NCI-H2107 treated with DMSO at 0.1 percent for 48 hours (cell line): ENCODE measurements around the gene GNAT2.

Source experiments
- DNase-seq: peaks from one replicate; lab custom pipeline; 2025; ENCODE audit not compliant: unreplicated experiment; lab: John Stamatoyannopoulos, UW

Gene GNAT2

DNA sequence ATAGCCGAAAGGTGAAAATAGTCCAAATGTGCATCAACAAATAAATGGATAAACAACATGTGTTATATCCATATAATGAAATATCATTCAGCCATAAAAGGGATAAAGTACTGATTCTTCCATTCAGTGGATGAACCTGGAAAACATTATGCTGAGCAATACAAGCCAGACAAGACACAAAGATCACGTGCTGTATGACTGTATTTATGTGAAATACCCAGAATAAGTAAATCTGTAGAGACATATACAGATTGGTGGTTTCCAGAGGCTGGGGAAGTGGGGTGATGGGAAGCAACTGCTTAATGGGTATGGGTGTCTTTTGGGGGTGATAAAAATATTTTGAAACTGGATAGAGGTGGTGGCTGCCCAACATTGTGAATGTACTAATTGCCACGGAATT, 23.2 kb upstream of the GNAT2 start:
- DNase-seq: no peak

DNA sequence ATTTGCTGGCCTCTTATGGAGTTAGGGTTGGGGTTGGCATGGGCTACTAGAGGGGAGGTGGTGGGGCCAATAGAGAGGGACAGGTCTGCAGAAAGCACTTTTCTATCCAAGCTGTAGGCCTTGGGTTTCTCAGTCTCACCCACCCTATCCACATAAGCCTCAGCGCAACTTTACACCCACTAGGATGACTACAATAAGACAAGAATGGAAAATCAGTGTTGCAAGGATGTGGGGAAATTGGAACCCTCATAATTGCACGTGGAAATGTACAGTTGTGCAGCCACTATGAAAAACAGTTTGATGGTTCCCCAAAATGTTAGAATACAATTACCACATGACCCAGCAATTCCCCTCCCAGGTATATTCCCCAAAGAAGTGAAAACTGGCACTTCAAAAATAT, 22.4 kb upstream of the GNAT2 start:
- DNase-seq: no peak

DNA sequence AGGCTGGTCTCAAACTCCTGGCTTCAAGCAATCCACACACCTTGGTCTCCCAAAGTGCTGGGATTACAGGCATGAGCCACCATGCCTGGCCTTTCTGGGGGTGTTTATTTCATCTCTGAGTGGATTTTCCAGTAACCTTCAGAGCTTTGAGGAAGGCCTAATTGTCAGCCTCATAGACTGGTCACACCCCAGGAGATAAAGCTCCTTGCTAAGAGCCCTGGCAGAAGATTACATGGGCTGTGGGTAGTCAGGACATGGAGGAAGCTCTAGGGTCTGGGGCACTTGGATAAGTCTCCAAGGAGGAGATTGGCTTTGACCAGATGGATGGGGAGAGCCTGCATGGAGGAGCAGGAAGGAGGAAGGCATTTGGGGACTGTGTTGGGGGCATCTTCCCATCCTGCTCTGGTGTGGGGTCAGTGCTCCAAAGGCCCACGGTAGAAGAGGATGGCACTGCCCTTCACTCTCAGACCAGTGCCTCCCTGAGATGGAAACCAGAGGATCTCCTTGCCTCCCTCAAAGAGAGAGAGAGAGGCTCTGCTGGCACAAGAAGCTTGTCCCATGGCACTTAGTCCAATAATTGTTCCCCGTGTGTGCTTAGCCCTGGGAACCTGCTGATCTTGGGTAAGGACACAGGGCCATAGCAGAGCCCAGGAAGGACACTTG, 21.8 kb upstream of the GNAT2 start:
- no peak for DNase-seq

DNA sequence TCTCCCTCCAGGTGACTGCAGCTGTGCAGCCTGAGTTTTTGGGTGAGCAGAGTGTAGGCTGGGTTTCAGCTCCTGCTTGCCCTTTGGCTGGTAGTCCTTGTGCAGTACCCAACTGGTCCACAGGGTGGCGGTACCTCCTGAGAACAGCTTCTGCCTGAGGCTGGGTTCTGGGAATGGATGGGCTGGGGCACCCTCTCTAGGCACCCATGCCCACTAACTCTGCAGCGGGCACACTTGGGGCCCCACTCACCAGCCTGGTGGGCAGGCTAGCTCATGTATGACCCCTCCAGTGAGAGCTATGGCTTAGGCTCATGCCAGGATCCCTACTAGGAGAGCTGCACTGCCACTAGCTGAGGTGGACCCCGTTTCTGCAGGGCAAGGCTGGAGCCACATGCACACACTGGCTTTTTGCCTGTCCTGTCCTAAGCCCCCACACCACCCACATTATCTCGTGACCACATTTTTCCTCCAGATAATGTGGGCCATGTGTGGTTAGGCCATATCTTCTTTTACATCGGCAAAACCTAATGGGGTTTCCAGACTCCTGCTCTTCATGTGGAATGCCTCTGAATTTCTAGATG, 21.0 kb upstream of the GNAT2 start:
- peak; percentile 77 for DNase-seq

DNA sequence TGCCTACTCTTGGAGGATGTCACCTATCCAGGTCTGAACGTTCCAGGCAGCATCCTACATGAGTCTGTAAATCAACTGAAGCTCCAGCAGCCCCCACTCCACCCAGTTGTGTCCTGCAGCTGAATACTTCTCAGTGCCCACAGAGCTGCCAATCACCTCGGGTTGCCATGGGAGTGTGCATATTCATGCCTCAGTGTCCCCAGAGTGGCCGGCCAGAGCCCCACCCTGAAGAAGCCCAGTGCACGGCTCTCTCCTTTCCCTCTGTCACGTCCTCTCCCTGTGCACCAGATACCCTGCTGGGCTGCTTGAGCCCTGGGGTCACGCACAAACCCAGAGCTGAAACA, 20.4 kb upstream of the GNAT2 start:
- DNase-seq: no peak

DNA sequence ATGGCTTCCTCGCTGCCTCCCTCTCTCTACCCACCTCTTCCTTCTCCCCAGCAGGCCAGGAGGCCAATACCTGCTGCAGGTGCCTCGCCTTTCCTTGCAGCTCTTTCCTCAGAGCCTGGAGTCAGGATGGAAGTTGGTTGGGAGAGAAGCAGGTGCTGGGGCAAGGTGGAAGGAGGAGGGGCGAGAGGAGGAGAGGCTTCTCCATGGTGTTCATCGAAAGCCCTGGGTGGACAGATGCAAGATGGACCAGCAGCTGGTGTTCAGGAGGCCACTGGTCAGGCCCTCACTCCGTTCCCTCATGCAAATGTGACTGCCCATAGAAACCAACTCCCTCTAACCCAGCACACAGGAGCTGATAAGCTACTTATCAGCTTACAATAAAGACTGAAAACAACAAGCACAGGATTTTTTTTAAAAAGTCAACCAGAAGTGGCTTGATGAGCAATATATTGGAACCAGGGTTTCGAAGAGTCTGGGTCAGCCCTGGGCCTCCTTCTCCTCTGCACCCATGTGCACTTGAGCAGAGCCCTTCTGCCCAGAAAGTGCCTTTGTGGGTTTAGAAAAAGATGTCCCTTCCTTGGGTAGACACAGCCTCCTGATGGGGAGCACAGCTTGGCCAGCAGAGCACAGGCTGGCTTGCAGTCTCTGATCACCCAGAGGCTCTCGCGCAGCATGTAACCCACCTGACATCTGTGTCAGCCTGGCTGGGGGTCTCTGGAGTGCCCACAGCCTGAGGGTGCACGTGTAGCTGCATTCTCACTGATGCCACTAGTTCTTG, 19.8 kb upstream of the GNAT2 start:
- no peak for DNase-seq

DNA sequence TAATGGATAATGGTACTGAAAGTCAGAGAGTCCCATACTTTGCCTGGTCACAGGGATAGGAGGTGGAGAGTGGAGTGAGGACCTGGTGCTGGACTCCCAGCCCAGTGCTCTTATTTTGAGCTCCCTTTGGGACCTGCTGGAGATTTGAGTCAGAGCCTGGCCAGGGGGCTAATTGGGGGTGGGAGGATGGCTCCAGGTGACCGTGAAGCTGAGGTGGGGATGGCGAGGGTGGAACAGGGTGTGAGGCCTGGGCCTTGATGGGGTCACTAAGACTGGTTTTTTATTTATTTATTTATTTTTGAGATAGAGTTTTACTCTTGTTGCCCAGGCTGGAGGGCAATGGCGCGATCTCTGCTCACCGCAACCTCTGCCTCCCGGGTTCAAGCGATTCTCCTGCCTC, 18.0 kb upstream of the GNAT2 start:
- no peak for DNase-seq

DNA sequence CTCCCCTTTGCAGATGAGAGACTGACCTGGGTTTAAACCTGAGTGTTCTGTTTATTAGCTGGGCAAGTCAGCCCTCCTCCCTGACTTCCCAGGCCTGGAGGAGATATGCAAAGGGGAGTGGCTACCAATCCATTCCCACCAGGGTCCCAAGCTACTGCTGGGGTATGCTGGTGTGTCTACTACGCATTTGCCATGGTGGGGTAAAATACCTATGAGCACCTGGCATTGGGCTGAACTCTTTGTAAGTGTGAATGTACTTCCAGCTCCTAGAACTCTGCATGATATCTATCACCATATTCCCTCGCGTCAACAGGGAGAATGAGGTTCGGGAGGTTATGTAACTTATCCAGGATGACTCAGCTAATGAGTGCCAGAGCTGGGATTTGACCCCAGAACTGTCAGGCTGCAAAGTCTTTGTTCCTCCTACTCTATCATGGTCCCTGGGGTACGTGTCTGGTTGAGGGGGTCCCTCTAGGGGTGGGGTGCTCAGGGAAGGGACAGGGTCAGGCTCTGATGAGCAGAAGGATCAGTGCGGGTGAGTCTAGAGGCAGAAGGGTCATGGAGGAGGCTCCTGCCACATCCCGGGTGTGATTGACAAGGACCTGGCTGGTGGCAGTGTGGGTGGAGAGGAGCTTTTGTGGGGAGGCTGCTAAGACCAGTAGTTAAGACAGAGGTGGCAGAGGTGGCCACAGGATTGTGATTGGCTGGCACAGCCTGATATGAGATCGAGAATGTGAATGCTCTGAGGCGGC, 17.0 kb upstream of the GNAT2 start:
- no peak for DNase-seq

DNA sequence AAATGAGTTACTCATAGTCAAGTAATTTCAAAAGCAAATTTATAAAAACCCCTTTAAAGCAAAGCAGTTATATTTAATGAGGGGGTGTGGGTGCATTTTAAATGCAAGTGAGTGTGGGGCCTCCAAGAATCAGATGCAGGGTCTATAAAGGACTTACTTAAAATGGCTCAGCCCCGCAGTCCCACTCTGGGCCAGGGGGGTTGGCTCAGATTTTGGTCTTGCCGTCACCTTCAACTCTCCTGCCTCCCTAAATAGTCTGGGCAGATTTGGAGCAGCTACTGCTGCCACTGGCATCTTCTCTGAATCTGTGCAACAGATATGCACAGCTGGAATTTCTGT, 16.4 kb upstream of the GNAT2 start:
- DNase-seq: no peak

DNA sequence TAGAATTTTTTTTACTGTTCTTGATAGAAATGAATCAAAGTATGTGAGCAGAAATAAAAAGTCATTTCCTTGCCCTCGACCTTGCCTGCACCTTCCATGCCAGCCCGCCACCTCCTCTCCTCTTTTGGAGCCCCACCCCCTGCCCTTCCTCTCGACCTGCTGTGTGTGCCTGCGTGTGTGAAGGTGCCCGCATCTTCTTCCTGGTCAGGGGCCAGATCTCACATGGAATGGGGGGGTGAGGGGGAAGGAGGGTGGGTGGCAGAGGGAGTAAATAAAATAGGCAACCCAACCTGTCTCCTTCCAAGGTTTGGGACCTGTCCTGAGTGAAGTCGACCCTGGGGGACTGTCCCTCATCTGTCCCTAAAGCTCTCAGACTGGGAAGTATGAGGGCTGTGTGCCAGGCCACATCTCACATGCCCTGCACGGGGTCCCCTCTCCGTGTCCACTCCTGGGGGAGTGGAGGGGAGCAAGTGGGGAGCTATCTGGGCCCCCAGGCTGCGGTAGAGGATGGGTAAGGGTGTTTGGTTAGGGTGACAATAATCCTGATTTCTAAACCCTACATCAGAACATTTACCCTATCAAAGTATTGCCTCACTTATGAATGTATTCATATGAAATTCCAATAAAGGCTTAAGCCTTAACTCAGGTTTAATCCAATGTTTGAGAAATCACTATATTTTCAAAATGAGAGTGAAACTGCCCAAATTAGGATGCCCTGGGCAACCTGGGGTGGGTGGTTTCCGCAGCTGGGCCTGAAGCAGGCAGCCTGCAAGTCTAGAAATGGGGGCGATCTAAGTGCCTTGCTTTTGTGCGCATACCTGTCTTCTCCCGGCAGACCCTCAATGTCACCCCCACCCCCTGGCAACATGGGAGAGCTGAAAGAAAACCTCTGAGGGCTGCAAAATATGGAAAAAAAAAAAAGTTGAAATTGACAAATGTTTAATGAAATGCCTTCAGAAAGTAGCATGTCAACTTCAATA, 15.6 kb upstream of the GNAT2 start:
- DNase-seq: no peak

DNA sequence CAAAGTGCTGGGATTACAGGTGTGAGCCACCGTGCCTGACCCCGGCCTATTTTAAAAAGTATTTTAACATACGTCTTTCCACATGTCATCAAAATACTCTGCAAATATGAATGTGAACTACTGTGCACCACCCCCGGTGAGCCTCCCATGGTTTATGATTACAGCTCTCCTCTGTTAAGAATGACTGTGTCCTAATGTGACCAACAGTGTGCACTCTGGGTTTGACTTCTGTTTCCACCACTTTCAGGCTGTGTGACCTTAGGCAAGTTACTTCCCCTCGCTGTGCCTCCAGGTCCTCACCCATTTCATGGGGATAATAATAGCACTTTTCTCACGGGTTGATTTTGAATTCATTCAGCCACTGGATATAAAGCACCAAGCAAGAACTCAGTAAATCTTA, 14.9 kb upstream of the GNAT2 start:
- no peak for DNase-seq

DNA sequence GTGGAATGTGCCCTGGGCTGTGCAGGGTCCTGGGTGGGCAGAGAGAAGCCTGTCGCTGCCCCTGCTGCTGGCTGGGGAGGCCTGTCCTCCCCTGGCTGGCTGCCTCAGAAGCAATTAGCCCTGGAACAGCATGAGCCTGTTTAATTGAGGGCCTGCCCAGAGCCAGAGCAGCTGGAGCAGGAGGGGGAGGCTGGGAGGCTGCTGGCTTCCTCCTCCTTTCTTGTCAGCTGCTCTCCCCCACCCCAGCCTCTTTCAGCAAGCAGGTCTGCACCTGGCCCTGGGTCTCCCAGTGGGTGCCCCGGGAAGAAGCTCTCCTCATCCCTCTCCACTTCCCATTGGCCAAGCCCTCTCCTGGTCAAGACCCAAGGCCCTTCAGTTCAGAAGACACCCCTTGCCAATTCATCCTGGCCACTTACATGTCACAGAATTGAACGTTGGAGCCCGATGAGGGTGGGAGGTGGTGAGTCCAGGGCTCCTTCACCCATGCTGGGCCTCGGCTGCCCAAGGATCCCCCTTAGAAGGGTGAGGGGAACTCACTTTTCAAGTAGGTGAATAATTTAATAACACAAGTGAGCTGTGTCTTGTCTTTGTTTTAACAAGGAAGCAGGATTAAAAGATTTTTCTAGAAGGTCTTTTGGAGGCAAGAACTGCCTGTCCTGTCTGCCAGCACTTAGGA, 13.4 kb upstream of the GNAT2 start:
- peak; percentile 90 for DNase-seq

DNA sequence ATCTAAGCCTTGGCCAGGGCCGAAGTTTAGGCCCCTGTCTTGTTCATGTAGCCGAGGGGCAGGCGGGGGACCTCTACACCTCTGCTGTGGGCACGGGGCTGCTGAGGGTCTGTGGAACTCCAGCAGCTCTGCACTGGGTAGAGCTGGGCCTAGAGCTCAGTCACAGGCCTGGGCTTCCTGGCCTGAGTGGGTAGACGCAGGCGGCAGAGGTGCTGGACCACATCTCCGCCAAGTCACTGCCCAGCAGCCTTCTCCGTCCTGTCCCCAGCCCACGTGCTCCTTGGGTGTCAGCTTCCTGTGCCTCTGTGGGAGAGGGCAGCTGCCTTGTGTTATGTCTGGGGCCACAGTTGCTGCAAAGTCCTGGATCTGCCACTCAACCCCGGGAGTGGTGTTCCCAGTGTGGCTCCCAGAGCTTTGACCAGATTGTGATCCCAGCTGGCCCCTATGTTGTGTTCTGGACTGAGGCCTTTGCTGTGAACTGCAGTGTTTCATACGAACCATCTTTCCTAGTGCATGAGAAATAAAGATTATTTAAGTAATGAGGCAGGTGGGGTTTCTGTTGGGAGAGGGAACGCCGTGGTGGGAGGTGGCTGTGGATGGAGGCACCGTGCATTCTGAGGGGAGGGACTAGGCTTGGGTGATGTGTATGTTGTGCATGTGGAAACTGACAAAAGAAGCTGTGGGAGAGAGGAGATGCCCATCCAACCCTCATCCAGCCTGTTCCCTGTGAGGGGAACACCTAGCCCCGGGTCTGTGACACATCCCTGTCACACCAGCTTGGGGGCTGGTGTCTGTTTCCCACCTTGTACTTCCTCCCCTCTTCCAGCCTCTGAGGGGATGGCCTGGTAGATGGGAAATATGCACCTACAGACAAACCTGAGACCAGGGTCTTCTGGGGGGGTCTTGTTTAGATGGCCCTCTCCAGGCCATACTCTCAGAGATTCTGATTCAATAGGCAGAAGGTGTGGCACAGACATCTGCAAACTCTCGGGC, 12.4 kb upstream of the GNAT2 start:
- no peak for DNase-seq

DNA sequence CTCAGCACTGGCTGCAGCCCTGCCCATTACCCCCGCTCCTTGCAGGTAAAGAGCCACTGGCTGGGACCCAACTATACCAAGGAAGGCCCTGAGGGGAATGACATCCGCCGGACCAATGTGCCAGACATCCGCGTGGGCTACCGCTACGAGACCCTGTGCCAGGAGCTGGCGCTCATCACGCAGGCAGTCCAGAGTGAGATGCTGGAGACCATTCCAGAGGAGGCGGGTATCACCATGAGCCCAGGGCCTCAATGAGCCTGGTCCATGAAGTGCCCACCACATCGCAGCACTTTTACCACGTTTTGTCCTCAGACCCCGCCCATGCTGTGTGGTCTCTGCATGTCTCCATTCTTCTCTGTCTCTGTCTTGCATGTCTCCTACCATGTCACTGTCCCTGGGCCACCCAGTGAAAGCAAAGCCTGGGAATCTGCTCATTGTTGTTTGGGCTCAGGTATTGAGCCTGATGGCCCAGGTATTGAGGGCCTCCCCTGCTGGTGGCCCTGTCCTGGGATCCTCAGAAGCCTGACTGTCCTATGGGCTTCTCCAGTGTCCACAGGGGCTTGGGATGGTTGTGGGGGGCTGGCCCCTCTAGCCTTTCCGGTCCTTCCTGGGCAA, 11.6 kb upstream of the GNAT2 start:
- DNase-seq: no peak

DNA sequence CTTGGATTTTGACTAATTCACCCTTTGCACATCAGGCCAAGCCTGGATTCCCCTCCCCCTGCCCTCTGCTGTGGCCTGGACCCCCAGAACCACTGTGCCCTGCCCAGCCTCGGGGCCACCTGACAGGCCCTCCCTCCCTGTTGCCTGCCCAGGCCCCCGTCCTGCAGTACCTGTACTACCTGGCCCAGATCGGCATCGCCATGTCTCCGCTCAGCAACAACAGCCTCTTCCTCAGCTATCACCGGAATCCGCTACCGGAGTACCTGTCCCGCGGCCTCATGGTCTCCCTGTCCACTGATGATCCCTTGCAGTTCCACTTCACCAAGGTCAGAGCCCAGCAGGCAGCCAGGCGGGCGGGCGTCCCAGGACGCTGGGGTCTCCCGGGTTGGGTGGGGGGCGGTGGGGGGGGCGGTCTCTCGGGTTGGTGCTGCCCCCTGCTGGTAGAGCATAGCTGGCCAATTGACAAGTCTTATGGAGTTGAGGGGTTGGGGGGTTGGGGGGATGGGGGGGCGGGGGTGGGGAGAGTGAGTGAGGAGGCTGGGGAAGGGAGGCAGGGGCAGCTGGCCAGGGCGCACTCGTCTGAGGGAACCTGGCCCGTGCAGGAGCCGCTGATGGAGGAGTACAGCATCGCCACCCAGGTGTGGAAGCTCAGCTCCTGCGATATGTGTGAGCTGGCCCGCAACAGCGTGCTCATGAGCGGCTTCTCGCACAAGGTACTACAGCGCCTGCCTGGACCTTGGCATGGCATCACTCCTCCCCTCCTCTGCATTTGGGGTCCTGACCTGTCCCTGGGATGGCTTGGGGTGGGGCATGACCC, 10.9 kb upstream of the GNAT2 start:
- no peak for DNase-seq

DNA sequence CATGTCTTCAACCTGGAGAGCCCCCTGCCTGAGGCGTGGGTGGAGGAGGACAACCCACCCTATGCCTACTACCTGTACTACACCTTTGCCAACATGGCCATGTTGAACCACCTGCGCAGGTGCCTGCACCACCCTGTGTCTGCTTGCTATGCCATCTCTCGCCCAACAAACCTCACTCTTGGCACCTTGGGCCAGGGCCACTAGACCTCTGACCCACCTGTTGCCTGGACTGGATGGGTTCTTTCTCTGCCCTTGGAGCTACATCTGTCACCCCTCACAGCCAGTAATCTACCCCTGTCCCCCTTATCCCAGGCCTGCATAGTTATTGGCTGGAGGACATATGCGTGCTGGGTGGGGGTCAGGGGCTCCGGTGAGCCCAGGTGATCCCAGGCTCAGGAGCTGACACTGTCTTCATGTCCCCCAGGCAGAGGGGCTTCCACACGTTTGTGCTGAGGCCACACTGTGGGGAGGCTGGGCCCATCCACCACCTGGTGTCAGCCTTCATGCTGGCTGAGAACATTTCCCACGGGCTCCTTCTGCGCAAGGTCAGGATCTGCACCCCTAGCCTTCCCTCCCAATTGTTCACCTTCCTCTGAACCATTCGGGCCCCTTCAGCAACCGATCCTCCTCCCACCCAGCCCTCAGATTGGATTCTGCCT, 10.1 kb upstream of the GNAT2 start:
- no peak for DNase-seq
